Measurements from ENCODE around the gene TMEM132C. TPM values are rescaled to one million over a fixed set of nuclear protein-coding genes. Genes with fewer than 3 reads are reported as not detected.

TMEM132C gene
- total and polyA plus RNA-seq, 2 of the 13 experiments (the other 11 are each of a cell fraction or from before 2014, with no cell fraction given): not detected

DNA sequence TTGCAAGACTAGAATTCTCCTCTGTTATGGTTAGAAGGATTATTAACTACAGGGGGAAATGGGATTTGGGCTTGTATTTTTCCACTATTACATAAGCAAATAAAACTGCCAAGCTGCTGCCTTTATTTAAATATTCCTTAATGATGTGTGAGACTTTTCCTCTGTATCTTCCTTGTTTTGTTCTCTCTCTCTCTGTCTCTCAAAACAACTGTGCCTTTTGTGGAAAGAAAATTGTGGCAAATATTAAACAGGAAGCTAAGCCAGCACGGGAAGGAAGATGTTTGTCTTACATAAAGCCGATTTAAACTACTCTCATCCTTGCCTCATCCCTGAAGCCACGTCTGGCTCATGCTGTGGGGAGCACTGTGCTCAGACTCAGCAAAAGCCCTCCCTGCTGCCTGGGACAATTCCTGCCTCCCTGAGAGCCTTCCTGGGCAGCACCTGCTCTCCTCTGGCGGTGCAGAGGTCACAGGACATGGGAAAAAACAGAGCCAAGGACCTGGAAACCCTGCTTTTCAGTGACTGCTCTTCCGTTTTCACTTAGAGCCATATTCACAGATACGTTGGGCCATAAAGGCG lies 319.6 kb downstream of the TMEM132C start (continued):
- TF ChIP-seq, protein P1, sequence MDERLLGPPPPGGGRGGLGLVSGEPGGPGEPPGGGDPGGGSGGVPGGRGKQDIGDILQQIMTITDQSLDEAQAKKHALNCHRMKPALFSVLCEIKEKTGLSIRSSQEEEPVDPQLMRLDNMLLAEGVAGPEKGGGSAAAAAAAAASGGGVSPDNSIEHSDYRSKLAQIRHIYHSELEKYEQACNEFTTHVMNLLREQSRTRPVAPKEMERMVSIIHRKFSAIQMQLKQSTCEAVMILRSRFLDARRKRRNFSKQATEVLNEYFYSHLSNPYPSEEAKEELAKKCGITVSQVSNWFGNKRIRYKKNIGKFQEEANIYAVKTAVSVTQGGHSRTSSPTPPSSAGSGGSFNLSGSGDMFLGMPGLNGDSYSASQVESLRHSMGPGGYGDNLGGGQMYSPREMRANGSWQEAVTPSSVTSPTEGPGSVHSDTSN (CRISPR knock-in tag; IDR thresholded peaks at IDR 0.05): no peak
- TF ChIP-seq ZMYM4 (CRISPR knock-in tag; IDR thresholded peaks at IDR 0.05): no peak

DNA sequence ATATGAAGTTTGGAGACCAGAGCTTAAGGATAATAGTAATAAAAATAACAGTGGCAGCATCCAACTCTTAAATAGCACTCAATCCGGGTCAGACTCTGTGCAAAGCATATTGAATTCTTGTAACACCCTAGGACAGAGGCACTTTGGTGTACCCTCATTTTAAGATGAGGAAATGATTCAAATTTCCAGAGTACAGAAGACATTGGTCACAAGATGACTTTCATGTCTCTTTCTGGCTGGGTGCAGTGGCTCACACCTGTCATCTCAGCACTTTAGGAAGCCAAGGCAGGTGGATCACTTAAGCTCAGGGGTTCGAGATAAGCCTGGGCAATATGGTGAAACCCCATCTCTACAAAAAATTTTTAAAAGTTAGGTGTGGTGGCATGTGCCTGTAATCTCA lies 320.9 kb downstream of the TMEM132C start:
- Histone ChIP-seq H3K36me3 (replicated peaks in 1 of 2; ENCODE audit: control insufficient read depth in 1 of 2, insufficient read depth in 2 of 2, low read length in 2 of 2) (no peaks in the 10 kb centered on the region), H3K9ac (ENCODE audit: insufficient read depth, low read depth, low read length) (no peak overlapping the region), H4K20me1 (ENCODE audit: insufficient read depth, low read length) (no peaks in the 10 kb centered on the region), H3K4me2 (ENCODE audit: low read depth, low read length) (no peak overlapping the region), H3K4me1 (ENCODE audit: insufficient read depth, low read length) (no peaks in the 10 kb centered on the region), H3K27ac (ENCODE audit: extremely low read length, insufficient read depth, low read length) (no peak overlapping the region), H3K79me2 (ENCODE audit: insufficient read depth, low read length) (no peaks in the 10 kb centered on the region), H3K9me3 (ENCODE audit: low read length) (no peaks in the 10 kb centered on the region), H2AFZ (ENCODE audit: low read length) (no peak overlapping the region), H3K27me3 (ENCODE audit: control insufficient read depth in 1 of 2, insufficient read depth in 2 of 2, low read length in 2 of 2) (no peaks in the 10 kb centered on the region; a peak in 2 of 5 replicates), H3K4me3 (replicated peaks in 1 of 3; ENCODE audit: insufficient read depth in 1 of 3, low read depth in 2 of 3, low read length in 3 of 3) (no peak overlapping the region)
- FAIRE-seq (no peak), DNase-seq (ENCODE audit: low spot score) (no peak), ATAC-seq (no peak)
- TF ChIP-seq FOXK1 (CRISPR knock-in tag; IDR thresholded peaks at IDR 0.05; ENCODE audit: borderline replicate concordance, low read depth): no peak
- TF ChIP-seq ZNF780A (CRISPR knock-in tag; IDR thresholded peaks at IDR 0.05): no peak
- TF ChIP-seq ZNF614 (CRISPR knock-in tag; IDR thresholded peaks at IDR 0.05; ENCODE audit: borderline replicate concordance): no peak
- TF ChIP-seq, protein P2, sequence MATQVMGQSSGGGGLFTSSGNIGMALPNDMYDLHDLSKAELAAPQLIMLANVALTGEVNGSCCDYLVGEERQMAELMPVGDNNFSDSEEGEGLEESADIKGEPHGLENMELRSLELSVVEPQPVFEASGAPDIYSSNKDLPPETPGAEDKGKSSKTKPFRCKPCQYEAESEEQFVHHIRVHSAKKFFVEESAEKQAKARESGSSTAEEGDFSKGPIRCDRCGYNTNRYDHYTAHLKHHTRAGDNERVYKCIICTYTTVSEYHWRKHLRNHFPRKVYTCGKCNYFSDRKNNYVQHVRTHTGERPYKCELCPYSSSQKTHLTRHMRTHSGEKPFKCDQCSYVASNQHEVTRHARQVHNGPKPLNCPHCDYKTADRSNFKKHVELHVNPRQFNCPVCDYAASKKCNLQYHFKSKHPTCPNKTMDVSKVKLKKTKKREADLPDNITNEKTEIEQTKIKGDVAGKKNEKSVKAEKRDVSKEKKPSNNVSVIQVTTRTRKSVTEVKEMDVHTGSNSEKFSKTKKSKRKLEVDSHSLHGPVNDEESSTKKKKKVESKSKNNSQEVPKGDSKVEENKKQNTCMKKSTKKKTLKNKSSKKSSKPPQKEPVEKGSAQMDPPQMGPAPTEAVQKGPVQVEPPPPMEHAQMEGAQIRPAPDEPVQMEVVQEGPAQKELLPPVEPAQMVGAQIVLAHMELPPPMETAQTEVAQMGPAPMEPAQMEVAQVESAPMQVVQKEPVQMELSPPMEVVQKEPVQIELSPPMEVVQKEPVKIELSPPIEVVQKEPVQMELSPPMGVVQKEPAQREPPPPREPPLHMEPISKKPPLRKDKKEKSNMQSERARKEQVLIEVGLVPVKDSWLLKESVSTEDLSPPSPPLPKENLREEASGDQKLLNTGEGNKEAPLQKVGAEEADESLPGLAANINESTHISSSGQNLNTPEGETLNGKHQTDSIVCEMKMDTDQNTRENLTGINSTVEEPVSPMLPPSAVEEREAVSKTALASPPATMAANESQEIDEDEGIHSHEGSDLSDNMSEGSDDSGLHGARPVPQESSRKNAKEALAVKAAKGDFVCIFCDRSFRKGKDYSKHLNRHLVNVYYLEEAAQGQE (IDR thresholded peaks at IDR 0.05; ENCODE audit: borderline replicate concordance in 1 of 2, low read depth in 1 of 2, low read length in 2 of 2): no peak
- TF ChIP-seq, protein P3, sequence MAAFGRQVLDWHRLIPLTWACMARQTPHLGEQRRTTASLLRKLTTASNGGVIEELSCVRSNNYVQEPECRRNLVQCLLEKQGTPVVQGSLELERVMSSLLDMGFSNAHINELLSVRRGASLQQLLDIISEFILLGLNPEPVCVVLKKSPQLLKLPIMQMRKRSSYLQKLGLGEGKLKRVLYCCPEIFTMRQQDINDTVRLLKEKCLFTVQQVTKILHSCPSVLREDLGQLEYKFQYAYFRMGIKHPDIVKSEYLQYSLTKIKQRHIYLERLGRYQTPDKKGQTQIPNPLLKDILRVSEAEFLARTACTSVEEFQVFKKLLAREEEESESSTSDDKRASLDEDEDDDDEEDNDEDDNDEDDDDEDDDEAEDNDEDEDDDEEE (CRISPR knock-in tag; IDR thresholded peaks at IDR 0.05): no peak
- no peak for TF ChIP-seq ZBTB1 (CRISPR knock-in tag; IDR thresholded peaks at IDR 0.05; ENCODE audit: borderline replicate concordance)
- TF ChIP-seq, protein P4, sequence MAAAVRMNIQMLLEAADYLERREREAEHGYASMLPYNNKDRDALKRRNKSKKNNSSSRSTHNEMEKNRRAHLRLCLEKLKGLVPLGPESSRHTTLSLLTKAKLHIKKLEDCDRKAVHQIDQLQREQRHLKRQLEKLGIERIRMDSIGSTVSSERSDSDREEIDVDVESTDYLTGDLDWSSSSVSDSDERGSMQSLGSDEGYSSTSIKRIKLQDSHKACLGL (CRISPR knock-in tag; IDR thresholded peaks at IDR 0.05): no peak
- TF ChIP-seq RBAK (CRISPR knock-in tag; IDR thresholded peaks at IDR 0.05): no peak
- no peak for TF ChIP-seq ZFP36L2 (CRISPR knock-in tag; IDR thresholded peaks at IDR 0.05)
- WGBS (ENCODE audit: low lambda C conversion rate): 0% methylated on average over 2 of the region's 2 CpGs
- POLR2A ChIA-PET: no interaction called here
- CTCF ChIA-PET (ENCODE audit: low intra/inter-chr PET ratio, low total read pairs): no interaction called here
- in situ Hi-C loops (cut with HindIII; ENCODE audit: extremely low pct_ligation_motif_present, low pct_unique_long_range_greater_than_20kb) (no loop called here), intact Hi-C loops (cut with micrococcal nuclease; ENCODE audit: unreplicated experiment) (no loop called here)
- BruUV-seq (replicated peaks): no TSS peak
